KMS-11 (cell line): Measurements from ENCODE around the gene STK4.

Experiments used
- H2AFZ ChIP-seq: fragments of 200-600 bp; sonication (generic); 2 replicates; pipeline ENCODE4 v1.6.1; 2016; ENCODE audit warnings: antibody characterized with exemption, mixed run types, low read depth
- H3K27ac ChIP-seq: fragments of 200-600 bp; sonication (generic); 2 replicates; pipeline ENCODE4 v1.6.1; 2016; ENCODE audit warnings: mild to moderate bottlenecking, mixed run types
- H3K27me3 ChIP-seq: fragments of 200-600 bp; sonication (generic); 2 replicates; pipeline ENCODE4 v1.6.1; 2017; ENCODE audit warnings: mild to moderate bottlenecking, low read depth, mixed run types, moderate library complexity; ENCODE audit not compliant: insufficient read depth
- H3K36me3 ChIP-seq: fragments of 200-600 bp; sonication (generic); 2 replicates; pipeline ENCODE4 v1.6.1; 2017; ENCODE audit warnings: mild to moderate bottlenecking, mixed run types; ENCODE audit not compliant: insufficient read depth
- H3K4me1 ChIP-seq: fragments of 200-600 bp; sonication (generic); 2 replicates; pipeline ENCODE4 v1.6.1; 2016; ENCODE audit warnings: mild to moderate bottlenecking, low read depth, mixed run types; ENCODE audit not compliant: poor library complexity, severe bottlenecking
- H3K4me2 ChIP-seq: fragments of 200-600 bp; sonication (generic); 2 replicates; pipeline ENCODE4 v1.7.0; 2016; ENCODE audit warnings: mild to moderate bottlenecking, mixed run types
- H3K4me3 ChIP-seq: fragments of 200-600 bp; sonication (generic); IDR thresholded peaks from 2 replicates; pipeline ENCODE4 v1.6.1; 2017; ENCODE audit warnings: low read depth, low read length, mixed read lengths; ENCODE audit not compliant: insufficient read depth
- H3K79me2 ChIP-seq: fragments of 200-600 bp; sonication (generic); 2 replicates; pipeline ENCODE4 v1.6.1; 2016; ENCODE audit warnings: low read depth, mixed run types; ENCODE audit not compliant: insufficient read depth
- H3K9ac ChIP-seq: fragments of 200-600 bp; sonication (generic); 2 replicates; pipeline ENCODE4 v1.6.1; 2016; ENCODE audit warnings: mild to moderate bottlenecking, mixed run types
- H4K20me1 ChIP-seq: fragments of 200-600 bp; sonication (generic); 2 replicates; pipeline ENCODE4 v1.6.1; 2016; ENCODE audit warnings: mild to moderate bottlenecking, mixed run types; ENCODE audit not compliant: insufficient read depth
- CTCF ChIP-seq: fragments of 200-600 bp; sonication (generic); conservative IDR thresholded peaks from 2 replicates; pipeline ENCODE4 v1.6.1; 2017; ENCODE audit warnings: low read depth, mild to moderate bottlenecking, antibody characterized with exemption, low read length, moderate library complexity, mixed read lengths

Gene STK4

GRCh38 chr20:44950368-44950767 lies 15.9 kb upstream of the STK4 start:
- Histone ChIP-seq H3K36me3 (peaks cover 23% of the 10 kb centered on the region; the same call in 1 of the 2 replicates), H3K4me1 (no peaks in the 10 kb centered on the region), H3K27ac (no peak overlapping the region), H3K9ac (no peak overlapping the region), H3K27me3 (no peaks in the 10 kb centered on the region), H4K20me1 (no peaks in the 10 kb centered on the region), H3K4me2 (no peak overlapping the region), H3K79me2 (no peaks in the 10 kb centered on the region; the same call in 1 of the 2 replicates), H3K4me3 (no peak overlapping the region), H2AFZ (no peak overlapping the region)
- TF ChIP-seq CTCF, result no peak

- H3K36me3 ChIP-seq, result peaks cover 27% of the 10 kb centered on the region; the same call in 1 of the 2 replicates
- no peak for TF ChIP-seq CTCF
- no peak overlapping the region for H3K9ac ChIP-seq
- H3K4me2 ChIP-seq, result no peak overlapping the region
- H2AFZ ChIP-seq, result no peak overlapping the region
- no peaks in the 10 kb centered on the region for H3K4me1 ChIP-seq
- no peaks in the 10 kb centered on the region for H4K20me1 ChIP-seq
- H3K79me2 ChIP-seq, result peaks cover 20% of the 10 kb centered on the region
- no peak overlapping the region for H3K27ac ChIP-seq
- no peak overlapping the region for H3K4me3 ChIP-seq
- no peaks in the 10 kb centered on the region for H3K27me3 ChIP-seq
These were observed 13.6 kb upstream of the STK4 start for GRCh38 chr20:44952731-44953130.

- no peak for TF ChIP-seq CTCF
- Histone ChIP-seq H2AFZ (no peak overlapping the region), H3K4me1 (peaks cover 13% of the 10 kb centered on the region), H3K4me2 (no peak overlapping the region), H3K27ac (no peak overlapping the region), H3K27me3 (no peaks in the 10 kb centered on the region), H3K36me3 (peaks cover 27% of the 10 kb centered on the region; the same call in 1 of the 2 replicates), H3K4me3 (no peak overlapping the region), H3K9ac (no peak overlapping the region), H4K20me1 (no peaks in the 10 kb centered on the region), H3K79me2 (peaks cover 35% of the 10 kb centered on the region)
These were observed 12.1 kb upstream of the STK4 start for GRCh38 chr20:44954211-44954610.

- Histone ChIP-seq H4K20me1 (no peaks in the 10 kb centered on the region), H3K27ac (no peak overlapping the region), H3K36me3 (peaks cover 27% of the 10 kb centered on the region; the same call in 1 of the 2 replicates), H3K4me3 (no peak overlapping the region), H3K9ac (no peak overlapping the region), H3K79me2 (peaks cover 42% of the 10 kb centered on the region), H3K27me3 (no peaks in the 10 kb centered on the region), H2AFZ (no peak overlapping the region), H3K4me2 (no peak overlapping the region), H3K4me1 (peaks cover 13% of the 10 kb centered on the region)
- TF ChIP-seq CTCF, result no peak
These were observed 11.0 kb upstream of the STK4 start for GRCh38 chr20:44955270-44955669.
